Lower leg skin (tissue), 3 donors: ENCODE measurements around the gene PHEX.

Source experiments
- POLR2A ChIP-seq, 2 donors: fragments of 450-650 bp; IDR thresholded peaks; one replicate each; pipeline ENCODE4 v1.6.1; 2016 to 2017; ENCODE audit warnings: antibody characterized with exemption in 2 of 2, mild to moderate bottlenecking in 1 of 2, moderate library complexity in 1 of 2
- TF ChIP-seq, protein P1 (sequence below), 3 donors: fragments of 450-650 bp; IDR thresholded peaks; one replicate each; pipeline ENCODE4 v1.5.1; 2016; ENCODE audit warnings: antibody characterized with exemption in 3 of 3, mild to moderate bottlenecking in 3 of 3, moderate library complexity in 2 of 3

DNA sequence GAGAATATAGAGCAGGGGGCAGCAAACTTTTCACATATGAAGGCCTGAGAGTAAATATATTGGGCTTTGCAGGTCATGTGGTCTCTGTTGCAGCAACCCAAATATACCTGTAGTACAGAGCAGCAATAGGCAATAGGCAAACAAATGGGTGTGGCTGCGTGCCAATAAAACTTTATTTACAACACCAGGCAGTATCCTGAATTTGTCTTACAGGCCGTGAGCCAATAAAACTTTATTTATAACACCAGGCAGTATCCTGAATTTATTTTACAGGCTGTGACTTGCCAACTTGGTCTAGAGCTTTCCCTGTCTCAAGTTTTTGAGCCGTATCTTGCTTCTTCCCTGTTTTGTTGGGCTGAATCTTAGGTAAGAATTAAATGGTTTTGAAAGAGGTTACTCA lies 118.2 kb downstream of the PHEX start:
- TF ChIP-seq, protein P1, sequence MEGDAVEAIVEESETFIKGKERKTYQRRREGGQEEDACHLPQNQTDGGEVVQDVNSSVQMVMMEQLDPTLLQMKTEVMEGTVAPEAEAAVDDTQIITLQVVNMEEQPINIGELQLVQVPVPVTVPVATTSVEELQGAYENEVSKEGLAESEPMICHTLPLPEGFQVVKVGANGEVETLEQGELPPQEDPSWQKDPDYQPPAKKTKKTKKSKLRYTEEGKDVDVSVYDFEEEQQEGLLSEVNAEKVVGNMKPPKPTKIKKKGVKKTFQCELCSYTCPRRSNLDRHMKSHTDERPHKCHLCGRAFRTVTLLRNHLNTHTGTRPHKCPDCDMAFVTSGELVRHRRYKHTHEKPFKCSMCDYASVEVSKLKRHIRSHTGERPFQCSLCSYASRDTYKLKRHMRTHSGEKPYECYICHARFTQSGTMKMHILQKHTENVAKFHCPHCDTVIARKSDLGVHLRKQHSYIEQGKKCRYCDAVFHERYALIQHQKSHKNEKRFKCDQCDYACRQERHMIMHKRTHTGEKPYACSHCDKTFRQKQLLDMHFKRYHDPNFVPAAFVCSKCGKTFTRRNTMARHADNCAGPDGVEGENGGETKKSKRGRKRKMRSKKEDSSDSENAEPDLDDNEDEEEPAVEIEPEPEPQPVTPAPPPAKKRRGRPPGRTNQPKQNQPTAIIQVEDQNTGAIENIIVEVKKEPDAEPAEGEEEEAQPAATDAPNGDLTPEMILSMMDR (IDR thresholded peaks at IDR 0.05), result no peak
- no peak for TF ChIP-seq POLR2A (IDR thresholded peaks at IDR 0.05)
